WTC11 (cell line): ENCODE data around the gene RACGAP1. TPM values are rescaled to one million over a fixed set of nuclear protein-coding genes. Genes with fewer than 3 reads are reported as not detected.

Experiments used
- ATAC-seq: fragments of 200-7000 bp; cut with Tn5 transposase; 2 replicates; pipeline ENCODE4 v1.10.0; 2021; ENCODE audit warnings: mild to moderate bottlenecking, moderate library complexity
- CTCF ChIA-PET: fragments of 300-600 bp; sonication (Branson Sonifier 250); formaldehyde crosslinking; loops from one replicate; lab custom pipeline; 2021; ENCODE audit warnings: antibody characterized with exemption; lab: Charles Lee
- POLR2A ChIA-PET: fragments of 350-600 bp; sonication (Branson Sonifier 250); formaldehyde crosslinking; loops from one replicate; lab custom pipeline; 2021; ENCODE audit warnings: antibody characterized with exemption; lab: Charles Lee
- DNase-seq: peaks from one replicate; pipeline ENCODE4 v3.0.0; 2021; ENCODE audit warnings: low spot score
- H3K27ac Mint-ChIP-seq: 2 replicates; pipeline ENCODE4 v1.8.0; 2021; ENCODE audit warnings: mixed read lengths
- H3K27me3 Mint-ChIP-seq: 2 replicates; pipeline ENCODE4 v1.8.0; 2021; ENCODE audit warnings: low read depth, mild to moderate bottlenecking, moderate library complexity, mixed read lengths
- H3K36me3 Mint-ChIP-seq: 2 replicates; pipeline ENCODE4 v1.8.0; 2021; ENCODE audit warnings: mixed read lengths
- H3K4me1 Mint-ChIP-seq: 2 replicates; pipeline ENCODE4 v1.8.0; 2022; ENCODE audit warnings: mixed read lengths
- H3K4me3 Mint-ChIP-seq: 2 replicates; pipeline ENCODE4 v1.8.0; 2021; ENCODE audit warnings: mild to moderate bottlenecking, moderate library complexity, mixed read lengths
- H3K9me3 Mint-ChIP-seq: 2 replicates; pipeline ENCODE4 v1.8.0; 2021; ENCODE audit warnings: mixed read lengths
- AR ChIP-seq: fragments of 250-450 bp; sonication (Bioruptor Pico); IDR thresholded peaks from 2 replicates; pipeline ENCODE4 v1.9.0; 2021; ENCODE audit warnings: mild to moderate bottlenecking
- ARID4B ChIP-seq: sonication (generic); formaldehyde crosslinking; IDR thresholded peaks from 2 replicates; pipeline ENCODE4 v1.8.0; 2023; ENCODE audit warnings: missing genetic modification reagents, mild to moderate bottlenecking, borderline replicate concordance
- MXD4 ChIP-seq: fragments of 250-450 bp; sonication (Bioruptor Pico); IDR thresholded peaks from 2 replicates; pipeline ENCODE4 v1.8.0; 2021; ENCODE audit warnings: mild to moderate bottlenecking, moderate library complexity, borderline replicate concordance
- MYBL2 ChIP-seq: sonication (generic); formaldehyde crosslinking; IDR thresholded peaks from 2 replicates; pipeline ENCODE4 v1.8.1; 2023; ENCODE audit warnings: mild to moderate bottlenecking, moderate library complexity, missing genetic modification reagents
- NR3C1 ChIP-seq: sonication (generic); formaldehyde crosslinking; conservative IDR thresholded peaks from 2 replicates; pipeline ENCODE4 v1.8.1; 2023; ENCODE audit warnings: low read depth, mild to moderate bottlenecking, missing genetic modification reagents
- TEAD4 ChIP-seq: sonication (generic); formaldehyde crosslinking; IDR thresholded peaks from 2 replicates; pipeline ENCODE4 v1.8.0; 2022; ENCODE audit warnings: mild to moderate bottlenecking, missing genetic modification reagents
- USF1 ChIP-seq: sonication (generic); formaldehyde crosslinking; IDR thresholded peaks from 2 replicates; pipeline ENCODE4 v1.8.0; 2022; ENCODE audit warnings: mild to moderate bottlenecking, missing genetic modification reagents
- ZBTB21 ChIP-seq: sonication (generic); formaldehyde crosslinking; IDR thresholded peaks from 2 replicates; pipeline ENCODE4 v1.8.1; 2023; ENCODE audit warnings: mild to moderate bottlenecking, missing genetic modification reagents, borderline replicate concordance
- ZNF121 ChIP-seq: sonication (generic); formaldehyde crosslinking; IDR thresholded peaks from 2 replicates; pipeline ENCODE4 v1.8.0; 2023; ENCODE audit warnings: missing genetic modification reagents
- total RNA-seq: library from RNA; stranded (reverse); gene quantifications from 3 replicates; pipeline ENCODE4 v1.2.3, GENCODE V29; 2021
- TF ChIP-seq, protein P1 (sequence below): sonication (generic); formaldehyde crosslinking; IDR thresholded peaks from 2 replicates; pipeline ENCODE4 v1.8.1; 2022; ENCODE audit warnings: mild to moderate bottlenecking, moderate library complexity, missing genetic modification reagents
- TF ChIP-seq, protein P2 (sequence below): sonication (generic); formaldehyde crosslinking; IDR thresholded peaks from 2 replicates; pipeline ENCODE4 v1.8.0; 2022; ENCODE audit warnings: missing genetic modification reagents

The RACGAP1 gene
- total RNA-seq, 1 experiment from 2014 or later: 87.7 TPM

- Mint-ChIP-seq H3K4me3 (peak overlapping the region; percentile 68), H3K36me3 (no peaks in the 10 kb centered on the region), H3K9me3 (no peaks in the 10 kb centered on the region), H3K4me1 (peaks cover 16% of the 10 kb centered on the region), H3K27ac (no peak overlapping the region), H3K27me3 (peaks cover 77% of the 10 kb centered on the region)
- CTCF ChIA-PET: interaction anchor here (0.6 to 4.6 kb wide), 17 partner anchors 10 to 1944 kb away, joined by 3 to 64 read pairs (median 5); partner anchors contain the start of genes AQP5, RACGAP1, SMARCD1 and TMBIM6
- DNase-seq (no peak), ATAC-seq (no peak)
- POLR2A ChIA-PET: interaction anchor here (0.6 to 1.3 kb wide), 4 partner anchors 8 to 90 kb away, joined by 3 to 4 read pairs (median 3); partner anchors contain the start of gene SMARCD1
- TF ChIP-seq ZNF121 (0 out of 2 replicates have a peak, but pooled peaks have one; percentile 44), USF1 (CRISPR knock-in tag) (no peak), AR (CRISPR knock-in tag) (no peak)
- TF ChIP-seq, protein P1, sequence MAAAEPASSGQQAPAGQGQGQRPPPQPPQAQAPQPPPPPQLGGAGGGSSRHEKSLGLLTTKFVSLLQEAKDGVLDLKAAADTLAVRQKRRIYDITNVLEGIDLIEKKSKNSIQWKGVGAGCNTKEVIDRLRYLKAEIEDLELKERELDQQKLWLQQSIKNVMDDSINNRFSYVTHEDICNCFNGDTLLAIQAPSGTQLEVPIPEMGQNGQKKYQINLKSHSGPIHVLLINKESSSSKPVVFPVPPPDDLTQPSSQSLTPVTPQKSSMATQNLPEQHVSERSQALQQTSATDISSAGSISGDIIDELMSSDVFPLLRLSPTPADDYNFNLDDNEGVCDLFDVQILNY (CRISPR knock-in tag): no peak
Observed at GRCh38 chr12:50049254-50050118, 24.2 kb upstream of the RACGAP1 start.

DNA sequence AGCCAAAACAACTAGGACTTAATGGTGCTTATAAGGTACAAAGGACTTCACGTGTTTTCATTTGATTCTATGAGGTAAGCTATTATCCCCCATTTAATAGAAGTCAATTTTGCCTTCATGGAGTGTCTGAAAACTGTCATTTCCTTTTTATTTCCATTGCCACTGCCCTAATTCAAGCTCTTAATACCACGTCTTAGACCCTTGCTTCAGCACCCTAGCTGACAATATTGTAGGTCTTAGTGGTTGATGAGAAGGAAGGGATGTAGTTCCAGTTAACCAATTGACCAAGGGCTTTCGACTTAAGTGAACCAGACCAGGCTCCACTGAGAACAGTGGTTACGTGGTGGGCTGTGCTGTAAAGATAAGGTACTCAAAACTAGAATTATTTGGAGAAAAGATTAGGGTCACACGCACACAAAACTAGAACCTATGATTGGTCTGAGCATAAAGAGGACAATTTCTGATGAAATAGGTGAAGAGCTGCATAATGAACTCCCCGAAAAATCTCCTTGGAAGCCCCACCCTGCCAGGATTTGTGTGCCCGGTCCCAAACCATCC, 22.5 kb upstream of the RACGAP1 start:
- Mint-ChIP-seq H3K27ac (no peak overlapping the region), H3K36me3 (no peaks in the 10 kb centered on the region), H3K27me3 (peaks cover 64% of the 10 kb centered on the region), H3K4me1 (peaks cover 16% of the 10 kb centered on the region), H3K4me3 (no peak overlapping the region)
- POLR2A ChIA-PET: no interaction called here
- DNase-seq (no peak), ATAC-seq (no peak)
- CTCF ChIA-PET: interaction anchor here (1.1 to 4.6 kb wide), 3 partner anchors 8 to 23 kb away, joined by 6 to 64 read pairs (median 7); no protein-coding TSS in a partner anchor
- no peak for TF ChIP-seq NR3C1 (CRISPR knock-in tag)
- no peak for TF ChIP-seq MYBL2 (CRISPR knock-in tag)
- TF ChIP-seq, protein P2, sequence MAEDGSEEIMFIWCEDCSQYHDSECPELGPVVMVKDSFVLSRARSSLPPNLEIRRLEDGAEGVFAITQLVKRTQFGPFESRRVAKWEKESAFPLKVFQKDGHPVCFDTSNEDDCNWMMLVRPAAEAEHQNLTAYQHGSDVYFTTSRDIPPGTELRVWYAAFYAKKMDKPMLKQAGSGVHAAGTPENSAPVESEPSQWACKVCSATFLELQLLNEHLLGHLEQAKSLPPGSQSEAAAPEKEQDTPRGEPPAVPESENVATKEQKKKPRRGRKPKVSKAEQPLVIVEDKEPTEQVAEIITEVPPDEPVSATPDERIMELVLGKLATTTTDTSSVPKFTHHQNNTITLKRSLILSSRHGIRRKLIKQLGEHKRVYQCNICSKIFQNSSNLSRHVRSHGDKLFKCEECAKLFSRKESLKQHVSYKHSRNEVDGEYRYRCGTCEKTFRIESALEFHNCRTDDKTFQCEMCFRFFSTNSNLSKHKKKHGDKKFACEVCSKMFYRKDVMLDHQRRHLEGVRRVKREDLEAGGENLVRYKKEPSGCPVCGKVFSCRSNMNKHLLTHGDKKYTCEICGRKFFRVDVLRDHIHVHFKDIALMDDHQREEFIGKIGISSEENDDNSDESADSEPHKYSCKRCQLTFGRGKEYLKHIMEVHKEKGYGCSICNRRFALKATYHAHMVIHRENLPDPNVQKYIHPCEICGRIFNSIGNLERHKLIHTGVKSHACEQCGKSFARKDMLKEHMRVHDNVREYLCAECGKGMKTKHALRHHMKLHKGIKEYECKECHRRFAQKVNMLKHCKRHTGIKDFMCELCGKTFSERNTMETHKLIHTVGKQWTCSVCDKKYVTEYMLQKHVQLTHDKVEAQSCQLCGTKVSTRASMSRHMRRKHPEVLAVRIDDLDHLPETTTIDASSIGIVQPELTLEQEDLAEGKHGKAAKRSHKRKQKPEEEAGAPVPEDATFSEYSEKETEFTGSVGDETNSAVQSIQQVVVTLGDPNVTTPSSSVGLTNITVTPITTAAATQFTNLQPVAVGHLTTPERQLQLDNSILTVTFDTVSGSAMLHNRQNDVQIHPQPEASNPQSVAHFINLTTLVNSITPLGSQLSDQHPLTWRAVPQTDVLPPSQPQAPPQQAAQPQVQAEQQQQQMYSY: no peak
- TF ChIP-seq ARID4B (CRISPR knock-in tag): no peak
- no peak for TF ChIP-seq MXD4 (CRISPR knock-in tag)
- no peak for TF ChIP-seq TEAD4 (CRISPR knock-in tag)
- TF ChIP-seq ZBTB21 (CRISPR knock-in tag): no peak
- TF ChIP-seq, all 79 proteins: peak for 0
- H3K9me3 Mint-ChIP-seq: no peaks in the 10 kb centered on the region
